ENCODE measurements around the gene TRIM63.

TRIM63 gene

GRCh38 chr1:26029054-26029863, 38.2 kb downstream of the TRIM63 start:
- no peak overlapping the region for H3K4me3 ChIP-seq (ENCODE audit: low read length)
- peaks cover 19% of the 10 kb centered on the region for H3K27me3 ChIP-seq (ENCODE audit: control insufficient read depth, insufficient read depth, low read length)
- no peaks in the 10 kb centered on the region for H3K36me3 ChIP-seq (ENCODE audit: insufficient read depth, low read length)
- no peaks in the 10 kb centered on the region for H3K9me3 ChIP-seq (replicated peaks; ENCODE audit: low read length)
- H3K4me1 ChIP-seq (ENCODE audit: control insufficient read depth, insufficient read depth, low read length), result peaks cover 5% of the 10 kb centered on the region
- H3K9ac ChIP-seq (ENCODE audit: low read depth, low read length), result no peak overlapping the region
- H3K4me2 ChIP-seq (ENCODE audit: low read length), result no peak overlapping the region

- Histone ChIP-seq H3K9ac (ENCODE audit: low read depth, low read length) (no peak overlapping the region), H3K4me2 (ENCODE audit: low read length) (no peak overlapping the region), H3K4me1 (ENCODE audit: control insufficient read depth, insufficient read depth, low read length) (peaks cover 9% of the 10 kb centered on the region), H3K36me3 (ENCODE audit: insufficient read depth, low read length) (no peaks in the 10 kb centered on the region), H3K9me3 (replicated peaks; ENCODE audit: low read length) (no peaks in the 10 kb centered on the region), H3K4me3 (ENCODE audit: low read length) (no peak overlapping the region), H3K27me3 (ENCODE audit: control insufficient read depth, insufficient read depth, low read length) (peaks cover 18% of the 10 kb centered on the region)
These were observed 38.9 kb downstream of the TRIM63 start for GRCh38 chr1:26028490-26028980.

- Histone ChIP-seq H3K4me2 (ENCODE audit: low read length) (no peak overlapping the region), H3K4me3 (ENCODE audit: low read length) (no peak overlapping the region)
These were observed 39.5 kb downstream of the TRIM63 start for GRCh38 chr1:26027716-26028489.

DNA sequence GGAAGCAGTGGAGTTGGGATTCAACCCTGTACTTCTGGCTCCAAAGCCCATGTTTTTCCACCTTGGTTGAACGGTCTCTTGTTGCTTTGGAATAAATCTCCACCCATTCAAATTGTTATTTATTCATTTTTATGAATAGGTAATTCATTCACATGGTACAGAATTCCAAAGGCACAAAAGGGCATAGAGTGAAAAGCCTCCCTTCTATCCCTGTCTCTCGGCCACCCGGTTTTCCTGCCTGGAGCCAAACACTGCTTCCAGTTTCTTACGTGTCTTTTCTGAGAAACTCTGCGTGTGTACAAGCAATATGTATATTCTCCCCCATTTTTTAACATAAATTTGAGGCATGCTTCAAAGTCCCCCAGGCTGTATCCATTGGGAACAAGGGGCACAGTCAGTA, 41.9 kb downstream of the TRIM63 start:
- Histone ChIP-seq H3K4me3 (ENCODE audit: low read length) (no peak overlapping the region), H3K9me3 (replicated peaks; ENCODE audit: low read length) (no peaks in the 10 kb centered on the region), H3K4me1 (ENCODE audit: control insufficient read depth, insufficient read depth, low read length) (peaks cover 32% of the 10 kb centered on the region), H3K27me3 (ENCODE audit: control insufficient read depth, insufficient read depth, low read length) (peaks cover 8% of the 10 kb centered on the region), H3K4me2 (ENCODE audit: low read length) (no peak overlapping the region), H3K36me3 (ENCODE audit: insufficient read depth, low read length) (no peaks in the 10 kb centered on the region), H3K9ac (ENCODE audit: low read depth, low read length) (no peak overlapping the region)

More at GRCh38 chr1:26027716-26028489, 39.5 kb downstream of the TRIM63 start:
- Histone ChIP-seq H3K9ac (ENCODE audit: low read depth, low read length) (no peak overlapping the region), H3K36me3 (ENCODE audit: insufficient read depth, low read length) (no peaks in the 10 kb centered on the region), H3K4me1 (ENCODE audit: control insufficient read depth, insufficient read depth, low read length) (peaks cover 9% of the 10 kb centered on the region), H3K9me3 (replicated peaks; ENCODE audit: low read length) (no peaks in the 10 kb centered on the region), H3K27me3 (ENCODE audit: control insufficient read depth, insufficient read depth, low read length) (peaks cover 12% of the 10 kb centered on the region)

- H3K36me3 ChIP-seq (ENCODE audit: insufficient read depth, low read length), result no peaks in the 10 kb centered on the region
- H3K4me1 ChIP-seq (ENCODE audit: control insufficient read depth, insufficient read depth, low read length), result peaks cover 37% of the 10 kb centered on the region
These were observed 42.4 kb downstream of the TRIM63 start for GRCh38 chr1:26025060-26025459.

GRCh38 chr1:26023826-26024225, 43.6 kb downstream of the TRIM63 start:
- Histone ChIP-seq H3K9me3 (replicated peaks; ENCODE audit: low read length) (no peaks in the 10 kb centered on the region), H3K4me1 (ENCODE audit: control insufficient read depth, insufficient read depth, low read length) (peaks cover 45% of the 10 kb centered on the region), H3K4me3 (ENCODE audit: low read length) (no peak overlapping the region), H3K36me3 (ENCODE audit: insufficient read depth, low read length) (no peaks in the 10 kb centered on the region), H3K4me2 (ENCODE audit: low read length) (no peak overlapping the region), H3K9ac (ENCODE audit: low read depth, low read length) (no peak overlapping the region), H3K27me3 (ENCODE audit: control insufficient read depth, insufficient read depth, low read length) (peaks cover 8% of the 10 kb centered on the region)

More at GRCh38 chr1:26025060-26025459, 42.4 kb downstream of the TRIM63 start:
- Histone ChIP-seq H3K4me3 (ENCODE audit: low read length) (no peak overlapping the region), H3K4me2 (ENCODE audit: low read length) (no peak overlapping the region), H3K9me3 (replicated peaks; ENCODE audit: low read length) (no peaks in the 10 kb centered on the region), H3K9ac (ENCODE audit: low read depth, low read length) (no peak overlapping the region), H3K27me3 (ENCODE audit: control insufficient read depth, insufficient read depth, low read length) (peaks cover 8% of the 10 kb centered on the region)

GRCh38 chr1:26023009-26023408, 44.4 kb downstream of the TRIM63 start:
- Histone ChIP-seq H3K36me3 (ENCODE audit: insufficient read depth, low read length) (no peaks in the 10 kb centered on the region), H3K9ac (ENCODE audit: low read depth, low read length) (no peak overlapping the region), H3K4me2 (ENCODE audit: low read length) (peak overlapping the region; percentile 82), H3K27me3 (ENCODE audit: control insufficient read depth, insufficient read depth, low read length) (peaks cover 8% of the 10 kb centered on the region), H3K4me3 (ENCODE audit: low read length) (no peak overlapping the region), H3K4me1 (ENCODE audit: control insufficient read depth, insufficient read depth, low read length) (peaks cover 44% of the 10 kb centered on the region), H3K9me3 (replicated peaks; ENCODE audit: low read length) (no peaks in the 10 kb centered on the region)

DNA sequence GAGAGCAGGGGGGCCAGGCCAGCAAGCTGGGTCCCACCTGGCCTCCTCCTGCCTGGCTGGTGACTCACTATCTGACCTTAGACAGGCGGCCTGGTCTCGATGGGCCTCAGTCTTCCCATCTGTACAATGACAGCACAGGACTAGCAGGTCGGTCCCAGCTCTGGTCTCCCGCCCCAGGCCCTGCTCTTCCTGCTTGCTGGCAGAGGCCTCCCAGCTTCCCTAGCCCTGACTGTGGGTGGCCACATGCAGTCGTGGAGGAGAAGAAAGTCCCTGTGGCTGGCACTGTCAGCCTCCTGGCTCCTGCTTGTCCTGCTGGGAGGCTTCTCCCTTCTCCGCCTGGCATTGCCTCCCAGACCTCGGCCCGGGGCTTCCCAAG, 45.0 kb downstream of the TRIM63 start:
- Histone ChIP-seq H3K4me1 (ENCODE audit: control insufficient read depth, insufficient read depth, low read length) (peaks cover 40% of the 10 kb centered on the region), H3K9ac (ENCODE audit: low read depth, low read length) (peak overlapping the region; percentile 43), H3K4me3 (ENCODE audit: low read length) (no peak overlapping the region), H3K9me3 (replicated peaks; ENCODE audit: low read length) (no peaks in the 10 kb centered on the region), H3K36me3 (ENCODE audit: insufficient read depth, low read length) (no peaks in the 10 kb centered on the region), H3K27me3 (ENCODE audit: control insufficient read depth, insufficient read depth, low read length) (peaks cover 8% of the 10 kb centered on the region), H3K4me2 (ENCODE audit: low read length) (peak overlapping the region; percentile 82)

DNA sequence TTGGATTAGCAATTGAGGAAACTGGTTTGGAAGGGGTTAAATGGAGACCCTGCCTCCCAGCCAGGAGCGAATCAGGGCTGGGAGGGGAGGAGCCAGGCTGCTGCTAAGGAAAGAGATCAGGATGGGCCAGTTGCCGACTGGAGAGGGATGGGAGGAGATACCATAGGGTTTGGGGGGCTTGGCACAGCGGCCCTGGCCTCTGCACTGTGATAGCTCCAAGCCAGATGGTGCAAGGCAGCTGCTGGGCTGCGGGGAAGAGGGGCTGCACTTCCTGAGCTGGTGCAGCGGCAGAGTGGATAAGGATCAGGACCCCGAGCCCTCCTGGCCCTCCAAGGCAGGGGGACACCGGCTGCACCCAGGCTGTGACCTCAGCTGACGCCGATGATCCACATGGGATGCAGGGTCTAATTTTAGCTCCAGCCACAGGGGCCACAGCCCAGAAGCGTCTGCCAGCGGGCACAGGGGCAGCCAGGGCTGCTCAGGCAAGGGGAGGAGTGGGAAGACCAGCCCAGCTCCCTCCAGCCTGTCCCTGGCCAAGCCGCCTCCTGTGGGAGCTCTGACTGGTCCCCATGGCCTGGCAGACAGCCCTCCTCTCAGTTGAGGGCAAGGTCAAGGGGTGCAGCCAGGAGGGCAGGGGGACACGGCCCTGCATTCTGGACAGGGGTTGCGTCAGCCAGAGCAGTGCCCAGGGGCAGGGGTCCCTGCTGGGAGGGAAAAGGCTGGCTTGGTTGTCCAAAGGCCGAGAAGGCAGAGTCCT, 45.6 kb downstream of the TRIM63 start, which contains the start of gene EXTL1:
Gene EXTL1 (plus strand): TSS at position 129 of the 757 bp plus-strand sequence. CDS start 872 bp downstream, outside the sequence.
- peak within 1 kb of the TSS; percentile 43 for H3K9ac ChIP-seq (ENCODE audit: low read depth, low read length)
- H3K36me3 ChIP-seq (ENCODE audit: insufficient read depth, low read length), result no peaks in the 10 kb centered on the region
- peak within 1 kb of the TSS; percentile 82 for H3K4me2 ChIP-seq (ENCODE audit: low read length)
- peak within 1 kb of the TSS; percentile 67 for H3K4me3 ChIP-seq (ENCODE audit: low read length)
- no peaks in the 10 kb centered on the region for H3K9me3 ChIP-seq (replicated peaks; ENCODE audit: low read length)
- peaks cover 8% of the 10 kb centered on the region for H3K27me3 ChIP-seq (ENCODE audit: control insufficient read depth, insufficient read depth, low read length)
- H3K4me1 ChIP-seq (ENCODE audit: control insufficient read depth, insufficient read depth, low read length), result peaks cover 40% of the 10 kb centered on the region

DNA sequence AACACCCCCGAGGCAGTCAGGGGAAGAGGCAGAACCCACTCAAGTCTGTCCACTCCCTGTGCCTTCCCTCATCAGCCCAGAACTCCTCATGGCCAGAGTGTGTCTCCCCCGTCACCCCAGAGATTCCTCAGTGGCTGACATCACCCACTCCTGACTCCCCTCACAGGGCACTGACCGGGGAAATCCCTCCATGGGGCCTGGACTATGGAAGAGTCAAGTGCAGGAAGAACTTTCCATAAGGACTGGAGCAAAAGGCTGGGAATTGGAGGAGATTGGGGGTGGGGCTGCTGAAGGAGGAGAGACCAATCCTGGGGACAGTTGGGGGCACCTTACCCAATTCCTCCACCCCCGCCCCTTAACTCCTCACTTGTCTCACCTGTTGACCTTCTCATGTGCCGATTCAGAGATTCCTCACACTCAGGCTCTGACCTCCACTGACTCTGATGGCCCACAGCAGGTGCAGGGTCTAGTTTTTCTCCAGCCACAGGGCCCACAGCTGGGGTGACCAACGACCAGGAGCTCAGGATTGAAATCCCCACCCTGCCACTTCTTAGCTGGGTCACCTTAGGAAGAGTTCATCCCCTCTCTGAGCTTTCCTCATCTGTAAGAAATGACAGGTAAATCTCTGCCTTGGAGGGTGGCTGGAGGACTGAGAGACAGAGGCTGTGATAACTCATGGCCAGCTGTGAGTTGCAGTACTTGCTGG, 46.3 kb downstream of the TRIM63 start:
- H3K4me1 ChIP-seq (ENCODE audit: control insufficient read depth, insufficient read depth, low read length), result peaks cover 40% of the 10 kb centered on the region
- peak overlapping the region; percentile 82 for H3K4me2 ChIP-seq (ENCODE audit: low read length)
- H3K4me3 ChIP-seq (ENCODE audit: low read length), result peak overlapping the region; percentile 67
- H3K36me3 ChIP-seq (ENCODE audit: insufficient read depth, low read length), result no peaks in the 10 kb centered on the region
- no peak overlapping the region for H3K9ac ChIP-seq (ENCODE audit: low read depth, low read length)
- no peaks in the 10 kb centered on the region for H3K9me3 ChIP-seq (replicated peaks; ENCODE audit: low read length)
- H3K27me3 ChIP-seq (ENCODE audit: control insufficient read depth, insufficient read depth, low read length), result peaks cover 5% of the 10 kb centered on the region
